ENCODE results near the gene MBD1. TPM values are rescaled to one million over a fixed set of nuclear protein-coding genes. Genes with fewer than 3 reads are reported as not detected.

MBD1 gene
- total and polyA plus RNA-seq, 2 of the 13 experiments (the other 11 are each of a cell fraction or from before 2014, with no cell fraction given) = 25.5 to 28.6 TPM

DNA sequence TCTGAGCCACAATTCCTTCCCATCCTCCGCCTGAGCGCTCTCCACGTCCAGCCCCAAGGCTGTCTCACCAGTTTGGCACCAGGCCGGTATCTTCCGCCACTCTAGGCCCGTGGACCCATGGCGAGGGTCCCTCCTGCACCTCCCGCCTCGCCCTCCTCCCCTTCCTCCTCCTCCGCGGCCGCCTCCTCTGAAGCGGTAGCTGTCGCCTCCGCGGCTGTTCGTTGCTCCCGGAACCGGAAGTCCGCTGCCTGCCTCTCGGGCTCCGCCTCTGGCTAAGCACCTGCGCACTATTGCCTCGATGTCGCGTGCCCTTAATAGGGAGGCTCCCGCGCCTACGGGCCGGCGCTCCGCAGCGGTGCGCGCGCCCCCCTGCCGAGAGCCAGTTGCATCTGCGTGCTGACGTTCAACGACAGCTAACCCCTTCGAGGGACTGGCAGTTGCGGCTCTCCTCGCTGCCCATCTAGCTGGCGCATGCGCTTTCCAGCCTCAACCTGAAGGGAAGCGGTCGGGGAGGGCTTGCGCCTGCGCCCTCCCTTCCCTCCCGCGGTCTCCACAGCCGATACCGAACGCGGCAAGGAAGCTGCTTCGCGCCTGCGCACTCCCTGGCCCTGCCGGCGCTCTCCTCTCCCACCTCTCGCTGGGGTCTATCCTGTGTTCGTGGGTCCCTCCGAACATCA is at the start of gene MBD1 (continued):
- TF ChIP-seq, protein P1, sequence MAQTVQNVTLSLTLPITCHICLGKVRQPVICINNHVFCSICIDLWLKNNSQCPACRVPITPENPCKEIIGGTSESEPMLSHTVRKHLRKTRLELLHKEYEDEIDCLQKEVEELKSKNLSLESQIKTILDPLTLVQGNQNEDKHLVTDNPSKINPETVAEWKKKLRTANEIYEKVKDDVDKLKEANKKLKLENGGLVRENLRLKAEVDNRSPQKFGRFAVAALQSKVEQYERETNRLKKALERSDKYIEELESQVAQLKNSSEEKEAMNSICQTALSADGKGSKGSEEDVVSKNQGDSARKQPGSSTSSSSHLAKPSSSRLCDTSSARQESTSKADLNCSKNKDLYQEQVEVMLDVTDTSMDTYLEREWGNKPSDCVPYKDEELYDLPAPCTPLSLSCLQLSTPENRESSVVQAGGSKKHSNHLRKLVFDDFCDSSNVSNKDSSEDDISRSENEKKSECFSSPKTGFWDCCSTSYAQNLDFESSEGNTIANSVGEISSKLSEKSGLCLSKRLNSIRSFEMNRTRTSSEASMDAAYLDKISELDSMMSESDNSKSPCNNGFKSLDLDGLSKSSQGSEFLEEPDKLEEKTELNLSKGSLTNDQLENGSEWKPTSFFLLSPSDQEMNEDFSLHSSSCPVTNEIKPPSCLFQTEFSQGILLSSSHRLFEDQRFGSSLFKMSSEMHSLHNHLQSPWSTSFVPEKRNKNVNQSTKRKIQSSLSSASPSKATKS (CRISPR knock-in tag; IDR thresholded peaks at IDR 0.05) = no peak
- TF ChIP-seq KLF11 (CRISPR knock-in tag; IDR thresholded peaks at IDR 0.05) = peak; percentile 73; the same call in 1 of the 2 replicates
- TF ChIP-seq MEF2D (CRISPR knock-in tag; IDR thresholded peaks at IDR 0.05) = peak; percentile 51
- TF ChIP-seq, protein P2, sequence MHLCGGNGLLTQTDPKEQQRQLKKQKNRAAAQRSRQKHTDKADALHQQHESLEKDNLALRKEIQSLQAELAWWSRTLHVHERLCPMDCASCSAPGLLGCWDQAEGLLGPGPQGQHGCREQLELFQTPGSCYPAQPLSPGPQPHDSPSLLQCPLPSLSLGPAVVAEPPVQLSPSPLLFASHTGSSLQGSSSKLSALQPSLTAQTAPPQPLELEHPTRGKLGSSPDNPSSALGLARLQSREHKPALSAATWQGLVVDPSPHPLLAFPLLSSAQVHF (CRISPR knock-in tag; IDR thresholded peaks at IDR 0.05) = no peak
- TF ChIP-seq, protein P3, sequence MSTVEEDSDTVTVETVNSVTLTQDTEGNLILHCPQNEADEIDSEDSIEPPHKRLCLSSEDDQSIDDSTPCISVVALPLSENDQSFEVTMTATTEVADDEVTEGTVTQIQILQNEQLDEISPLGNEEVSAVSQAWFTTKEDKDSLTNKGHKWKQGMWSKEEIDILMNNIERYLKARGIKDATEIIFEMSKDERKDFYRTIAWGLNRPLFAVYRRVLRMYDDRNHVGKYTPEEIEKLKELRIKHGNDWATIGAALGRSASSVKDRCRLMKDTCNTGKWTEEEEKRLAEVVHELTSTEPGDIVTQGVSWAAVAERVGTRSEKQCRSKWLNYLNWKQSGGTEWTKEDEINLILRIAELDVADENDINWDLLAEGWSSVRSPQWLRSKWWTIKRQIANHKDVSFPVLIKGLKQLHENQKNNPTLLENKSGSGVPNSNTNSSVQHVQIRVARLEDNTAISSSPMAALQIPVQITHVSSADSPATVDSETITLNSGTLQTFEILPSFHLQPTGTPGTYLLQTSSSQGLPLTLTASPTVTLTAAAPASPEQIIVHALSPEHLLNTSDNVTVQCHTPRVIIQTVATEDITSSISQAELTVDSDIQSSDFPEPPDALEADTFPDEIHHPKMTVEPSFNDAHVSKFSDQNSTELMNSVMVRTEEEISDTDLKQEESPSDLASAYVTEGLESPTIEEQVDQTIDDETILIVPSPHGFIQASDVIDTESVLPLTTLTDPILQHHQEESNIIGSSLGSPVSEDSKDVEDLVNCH (CRISPR knock-in tag; IDR thresholded peaks at IDR 0.05) = no peak
- TF ChIP-seq THAP11 (CRISPR knock-in tag; IDR thresholded peaks at IDR 0.05) = peak; percentile 92
- peak; percentile 94 for TF ChIP-seq ZNF670 (CRISPR knock-in tag; IDR thresholded peaks at IDR 0.05; ENCODE audit: borderline replicate concordance)
- TF ChIP-seq, protein P4, sequence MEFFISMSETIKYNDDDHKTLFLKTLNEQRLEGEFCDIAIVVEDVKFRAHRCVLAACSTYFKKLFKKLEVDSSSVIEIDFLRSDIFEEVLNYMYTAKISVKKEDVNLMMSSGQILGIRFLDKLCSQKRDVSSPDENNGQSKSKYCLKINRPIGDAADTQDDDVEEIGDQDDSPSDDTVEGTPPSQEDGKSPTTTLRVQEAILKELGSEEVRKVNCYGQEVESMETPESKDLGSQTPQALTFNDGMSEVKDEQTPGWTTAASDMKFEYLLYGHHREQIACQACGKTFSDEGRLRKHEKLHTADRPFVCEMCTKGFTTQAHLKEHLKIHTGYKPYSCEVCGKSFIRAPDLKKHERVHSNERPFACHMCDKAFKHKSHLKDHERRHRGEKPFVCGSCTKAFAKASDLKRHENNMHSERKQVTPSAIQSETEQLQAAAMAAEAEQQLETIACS (CRISPR knock-in tag; IDR thresholded peaks at IDR 0.05) = peak; percentile 83
- TF ChIP-seq RFXANK (CRISPR knock-in tag; IDR thresholded peaks at IDR 0.05) = peak; percentile 21; the same call in 1 of the 2 replicates
- TF ChIP-seq ZSCAN12 (CRISPR knock-in tag; IDR thresholded peaks at IDR 0.05) = no peak
- no peak for TF ChIP-seq SATB2 (CRISPR knock-in tag; IDR thresholded peaks at IDR 0.05)
- TF ChIP-seq ZNF382 (CRISPR knock-in tag; IDR thresholded peaks at IDR 0.05; ENCODE audit: borderline replicate concordance) = no peak
- TF ChIP-seq ZNF20 (CRISPR knock-in tag; IDR thresholded peaks at IDR 0.05) = no peak
- TF ChIP-seq, protein P5, sequence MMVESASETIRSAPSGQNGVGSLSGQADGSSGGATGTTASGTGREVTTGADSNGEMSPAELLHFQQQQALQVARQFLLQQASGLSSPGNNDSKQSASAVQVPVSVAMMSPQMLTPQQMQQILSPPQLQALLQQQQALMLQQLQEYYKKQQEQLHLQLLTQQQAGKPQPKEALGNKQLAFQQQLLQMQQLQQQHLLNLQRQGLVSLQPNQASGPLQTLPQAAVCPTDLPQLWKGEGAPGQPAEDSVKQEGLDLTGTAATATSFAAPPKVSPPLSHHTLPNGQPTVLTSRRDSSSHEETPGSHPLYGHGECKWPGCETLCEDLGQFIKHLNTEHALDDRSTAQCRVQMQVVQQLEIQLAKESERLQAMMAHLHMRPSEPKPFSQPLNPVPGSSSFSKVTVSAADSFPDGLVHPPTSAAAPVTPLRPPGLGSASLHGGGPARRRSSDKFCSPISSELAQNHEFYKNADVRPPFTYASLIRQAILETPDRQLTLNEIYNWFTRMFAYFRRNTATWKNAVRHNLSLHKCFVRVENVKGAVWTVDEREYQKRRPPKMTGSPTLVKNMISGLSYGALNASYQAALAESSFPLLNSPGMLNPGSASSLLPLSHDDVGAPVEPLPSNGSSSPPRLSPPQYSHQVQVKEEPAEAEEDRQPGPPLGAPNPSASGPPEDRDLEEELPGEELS (CRISPR knock-in tag; IDR thresholded peaks at IDR 0.05) = peak; percentile 49; the same call in 1 of the 2 replicates
- TF ChIP-seq ZSCAN22 (CRISPR knock-in tag; IDR thresholded peaks at IDR 0.05) = no peak
- peak; percentile 58 for TF ChIP-seq ZNF441 (CRISPR knock-in tag; IDR thresholded peaks at IDR 0.05; ENCODE audit: borderline replicate concordance)
- TF ChIP-seq, protein P6, sequence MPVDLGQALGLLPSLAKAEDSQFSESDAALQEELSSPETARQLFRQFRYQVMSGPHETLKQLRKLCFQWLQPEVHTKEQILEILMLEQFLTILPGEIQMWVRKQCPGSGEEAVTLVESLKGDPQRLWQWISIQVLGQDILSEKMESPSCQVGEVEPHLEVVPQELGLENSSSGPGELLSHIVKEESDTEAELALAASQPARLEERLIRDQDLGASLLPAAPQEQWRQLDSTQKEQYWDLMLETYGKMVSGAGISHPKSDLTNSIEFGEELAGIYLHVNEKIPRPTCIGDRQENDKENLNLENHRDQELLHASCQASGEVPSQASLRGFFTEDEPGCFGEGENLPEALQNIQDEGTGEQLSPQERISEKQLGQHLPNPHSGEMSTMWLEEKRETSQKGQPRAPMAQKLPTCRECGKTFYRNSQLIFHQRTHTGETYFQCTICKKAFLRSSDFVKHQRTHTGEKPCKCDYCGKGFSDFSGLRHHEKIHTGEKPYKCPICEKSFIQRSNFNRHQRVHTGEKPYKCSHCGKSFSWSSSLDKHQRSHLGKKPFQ (CRISPR knock-in tag; IDR thresholded peaks at IDR 0.05; ENCODE audit: insufficient replicate concordance) = no peak
- 0 out of 2 replicates have a peak, but pooled peaks have one; percentile 50 for TF ChIP-seq TOE1 (CRISPR knock-in tag; IDR thresholded peaks at IDR 0.05)
- no peak for TF ChIP-seq GTF2F1 (IDR thresholded peaks at IDR 0.05; ENCODE audit: low read length)

All from HepG2 (cell line).